HepG2 (cell line): Measurements from ENCODE around the gene FJX1.

Experiments used
- ATF1 ChIP-seq: IDR thresholded peaks from 2 replicates; pipeline ENCODE4 v1.6.1; 2016; ENCODE audit warnings: mild to moderate bottlenecking, control low read depth
- BRCA1 ChIP-seq: sonication (generic); formaldehyde crosslinking; IDR thresholded peaks from 2 replicates; pipeline ENCODE4 v1.4.0; 2020; ENCODE audit warnings: missing genetic modification reagents
- BRD4 ChIP-seq: sonication (generic); formaldehyde crosslinking; IDR thresholded peaks from 2 replicates; pipeline ENCODE4 v1.4.0; 2020; ENCODE audit warnings: missing genetic modification reagents
- HNRNPUL1 ChIP-seq: fragments of 200-400 bp; formaldehyde crosslinking; IDR thresholded peaks from 2 replicates; pipeline ENCODE4 v1.6.1; 2017; ENCODE audit warnings: low read depth, mild to moderate bottlenecking, low read length, moderate library complexity
- KDM5B ChIP-seq: sonication (generic); formaldehyde crosslinking; IDR thresholded peaks from 2 replicates; pipeline ENCODE4 v1.4.0; 2020; ENCODE audit warnings: missing genetic modification reagents, mild to moderate bottlenecking, borderline replicate concordance
- SP1 ChIP-seq, 2 experiments: fragments of 450-650 bp in 1 of 2; sonication (generic) in 1 of 2; formaldehyde crosslinking in 1 of 2; IDR thresholded peaks; 2 replicates each; pipeline versions ENCODE4 v1.4.0 to v1.6.1; 2016 to 2020; ENCODE audit warnings: missing genetic modification reagents in 1 of 2
- ZNF24 ChIP-seq: fragments of 450-650 bp; IDR thresholded peaks from 2 replicates; pipeline ENCODE4 v1.6.1; 2017; ENCODE audit warnings: antibody characterized with exemption, mild to moderate bottlenecking
- ZNF34 ChIP-seq: sonication (generic); formaldehyde crosslinking; IDR thresholded peaks from 2 replicates; pipeline ENCODE4 v1.4.0; 2020; ENCODE audit warnings: mild to moderate bottlenecking, missing genetic modification reagents, borderline replicate concordance
- ZSCAN21 ChIP-seq: sonication (generic); formaldehyde crosslinking; IDR thresholded peaks from 2 replicates; pipeline ENCODE4 v1.8.0; 2022; ENCODE audit warnings: mild to moderate bottlenecking, missing genetic modification reagents, moderate library complexity, borderline replicate concordance
- TF ChIP-seq, protein P1 (sequence below): sonication (generic); formaldehyde crosslinking; IDR thresholded peaks from 2 replicates; pipeline ENCODE4 v1.4.0; 2020; ENCODE audit warnings: missing genetic modification reagents
- TF ChIP-seq, protein P2 (sequence below): sonication (generic); formaldehyde crosslinking; IDR thresholded peaks from 2 replicates; pipeline ENCODE4 v1.5.0; 2020; ENCODE audit warnings: missing genetic modification reagents
- TF ChIP-seq, protein P3 (sequence below): sonication (generic); formaldehyde crosslinking; IDR thresholded peaks from 2 replicates; pipeline ENCODE4 v1.5.0; 2020; ENCODE audit warnings: mild to moderate bottlenecking, missing genetic modification reagents, moderate library complexity
- TF ChIP-seq, protein P4 (sequence below): IDR thresholded peaks from 2 replicates; pipeline ENCODE4 v1.6.1; 2016; ENCODE audit warnings: low read depth
- TF ChIP-seq, protein P5 (sequence below): sonication (generic); formaldehyde crosslinking; conservative IDR thresholded peaks from 2 replicates; pipeline ENCODE4 v1.4.0; 2020; ENCODE audit warnings: missing genetic modification reagents

DNA sequence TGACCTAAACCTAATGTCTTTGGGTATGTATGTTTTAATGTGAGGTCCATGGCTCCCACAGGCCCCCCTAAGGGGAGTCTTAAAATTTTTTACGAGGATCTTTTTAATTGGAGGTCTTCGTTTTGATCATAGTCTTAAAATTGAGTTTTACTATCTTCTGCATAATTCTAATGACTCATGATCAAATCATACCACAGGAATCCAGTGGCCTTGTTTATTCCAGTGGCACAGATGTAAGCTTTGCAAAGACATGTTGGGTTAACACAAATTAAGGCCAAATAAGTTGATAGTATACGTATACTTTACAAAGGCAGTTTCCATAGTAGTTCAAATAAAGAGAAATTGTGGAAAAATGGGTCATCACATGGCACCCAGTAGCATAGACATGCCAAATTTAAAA, 33.9 kb upstream of the FJX1 start:
- TF ChIP-seq, protein P1, sequence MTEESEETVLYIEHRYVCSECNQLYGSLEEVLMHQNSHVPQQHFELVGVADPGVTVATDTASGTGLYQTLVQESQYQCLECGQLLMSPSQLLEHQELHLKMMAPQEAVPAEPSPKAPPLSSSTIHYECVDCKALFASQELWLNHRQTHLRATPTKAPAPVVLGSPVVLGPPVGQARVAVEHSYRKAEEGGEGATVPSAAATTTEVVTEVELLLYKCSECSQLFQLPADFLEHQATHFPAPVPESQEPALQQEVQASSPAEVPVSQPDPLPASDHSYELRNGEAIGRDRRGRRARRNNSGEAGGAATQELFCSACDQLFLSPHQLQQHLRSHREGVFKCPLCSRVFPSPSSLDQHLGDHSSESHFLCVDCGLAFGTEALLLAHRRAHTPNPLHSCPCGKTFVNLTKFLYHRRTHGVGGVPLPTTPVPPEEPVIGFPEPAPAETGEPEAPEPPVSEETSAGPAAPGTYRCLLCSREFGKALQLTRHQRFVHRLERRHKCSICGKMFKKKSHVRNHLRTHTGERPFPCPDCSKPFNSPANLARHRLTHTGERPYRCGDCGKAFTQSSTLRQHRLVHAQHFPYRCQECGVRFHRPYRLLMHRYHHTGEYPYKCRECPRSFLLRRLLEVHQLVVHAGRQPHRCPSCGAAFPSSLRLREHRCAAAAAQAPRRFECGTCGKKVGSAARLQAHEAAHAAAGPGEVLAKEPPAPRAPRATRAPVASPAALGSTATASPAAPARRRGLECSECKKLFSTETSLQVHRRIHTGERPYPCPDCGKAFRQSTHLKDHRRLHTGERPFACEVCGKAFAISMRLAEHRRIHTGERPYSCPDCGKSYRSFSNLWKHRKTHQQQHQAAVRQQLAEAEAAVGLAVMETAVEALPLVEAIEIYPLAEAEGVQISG (CRISPR knock-in tag) = no peak
- TF ChIP-seq ATF1 (CRISPR knock-in tag) (no peak), ZNF34 (CRISPR knock-in tag) (no peak), ZNF24 (no peak), SP1 (IDR thresholded peaks at IDR 0.05) (no peak), SP1 (CRISPR knock-in tag; IDR thresholded peaks at IDR 0.05) (no peak), ZSCAN21 (CRISPR knock-in tag) (no peak), BRCA1 (CRISPR knock-in tag) (no peak), KDM5B (no peak), HNRNPUL1 (no peak), BRD4 (no peak)
- TF ChIP-seq, protein P2, sequence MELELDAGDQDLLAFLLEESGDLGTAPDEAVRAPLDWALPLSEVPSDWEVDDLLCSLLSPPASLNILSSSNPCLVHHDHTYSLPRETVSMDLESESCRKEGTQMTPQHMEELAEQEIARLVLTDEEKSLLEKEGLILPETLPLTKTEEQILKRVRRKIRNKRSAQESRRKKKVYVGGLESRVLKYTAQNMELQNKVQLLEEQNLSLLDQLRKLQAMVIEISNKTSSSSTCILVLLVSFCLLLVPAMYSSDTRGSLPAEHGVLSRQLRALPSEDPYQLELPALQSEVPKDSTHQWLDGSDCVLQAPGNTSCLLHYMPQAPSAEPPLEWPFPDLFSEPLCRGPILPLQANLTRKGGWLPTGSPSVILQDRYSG (CRISPR knock-in tag) = no peak
- TF ChIP-seq, protein P3, sequence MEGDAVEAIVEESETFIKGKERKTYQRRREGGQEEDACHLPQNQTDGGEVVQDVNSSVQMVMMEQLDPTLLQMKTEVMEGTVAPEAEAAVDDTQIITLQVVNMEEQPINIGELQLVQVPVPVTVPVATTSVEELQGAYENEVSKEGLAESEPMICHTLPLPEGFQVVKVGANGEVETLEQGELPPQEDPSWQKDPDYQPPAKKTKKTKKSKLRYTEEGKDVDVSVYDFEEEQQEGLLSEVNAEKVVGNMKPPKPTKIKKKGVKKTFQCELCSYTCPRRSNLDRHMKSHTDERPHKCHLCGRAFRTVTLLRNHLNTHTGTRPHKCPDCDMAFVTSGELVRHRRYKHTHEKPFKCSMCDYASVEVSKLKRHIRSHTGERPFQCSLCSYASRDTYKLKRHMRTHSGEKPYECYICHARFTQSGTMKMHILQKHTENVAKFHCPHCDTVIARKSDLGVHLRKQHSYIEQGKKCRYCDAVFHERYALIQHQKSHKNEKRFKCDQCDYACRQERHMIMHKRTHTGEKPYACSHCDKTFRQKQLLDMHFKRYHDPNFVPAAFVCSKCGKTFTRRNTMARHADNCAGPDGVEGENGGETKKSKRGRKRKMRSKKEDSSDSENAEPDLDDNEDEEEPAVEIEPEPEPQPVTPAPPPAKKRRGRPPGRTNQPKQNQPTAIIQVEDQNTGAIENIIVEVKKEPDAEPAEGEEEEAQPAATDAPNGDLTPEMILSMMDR (CRISPR knock-in tag) = no peak
- TF ChIP-seq, protein P4, sequence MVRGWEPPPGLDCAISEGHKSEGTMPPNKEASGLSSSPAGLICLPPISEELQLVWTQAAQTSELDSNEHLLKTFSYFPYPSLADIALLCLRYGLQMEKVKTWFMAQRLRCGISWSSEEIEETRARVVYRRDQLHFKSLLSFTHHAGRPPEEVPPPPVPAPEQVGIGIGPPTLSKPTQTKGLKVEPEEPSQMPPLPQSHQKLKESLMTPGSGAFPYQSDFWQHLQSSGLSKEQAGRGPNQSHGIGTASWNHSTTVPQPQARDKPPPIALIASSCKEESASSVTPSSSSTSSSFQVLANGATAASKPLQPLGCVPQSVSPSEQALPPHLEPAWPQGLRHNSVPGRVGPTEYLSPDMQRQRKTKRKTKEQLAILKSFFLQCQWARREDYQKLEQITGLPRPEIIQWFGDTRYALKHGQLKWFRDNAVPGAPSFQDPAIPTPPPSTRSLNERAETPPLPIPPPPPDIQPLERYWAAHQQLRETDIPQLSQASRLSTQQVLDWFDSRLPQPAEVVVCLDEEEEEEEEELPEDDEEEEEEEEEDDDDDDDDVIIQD = no peak
- TF ChIP-seq, protein P5, sequence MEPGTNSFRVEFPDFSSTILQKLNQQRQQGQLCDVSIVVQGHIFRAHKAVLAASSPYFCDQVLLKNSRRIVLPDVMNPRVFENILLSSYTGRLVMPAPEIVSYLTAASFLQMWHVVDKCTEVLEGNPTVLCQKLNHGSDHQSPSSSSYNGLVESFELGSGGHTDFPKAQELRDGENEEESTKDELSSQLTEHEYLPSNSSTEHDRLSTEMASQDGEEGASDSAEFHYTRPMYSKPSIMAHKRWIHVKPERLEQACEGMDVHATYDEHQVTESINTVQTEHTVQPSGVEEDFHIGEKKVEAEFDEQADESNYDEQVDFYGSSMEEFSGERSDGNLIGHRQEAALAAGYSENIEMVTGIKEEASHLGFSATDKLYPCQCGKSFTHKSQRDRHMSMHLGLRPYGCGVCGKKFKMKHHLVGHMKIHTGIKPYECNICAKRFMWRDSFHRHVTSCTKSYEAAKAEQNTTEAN (CRISPR knock-in tag) = no peak
